ENCODE results near the gene RAB15.
A peak's percentile ranks its signal among the peaks of the same experiment; 100 is the strongest.

Gene RAB15

GRCh38 chr14:64929014-64929359 is 43.1 kb downstream of the RAB15 start:
- H3K27ac ChIP-seq (ENCODE audit: insufficient read depth, low read length, poor library complexity, severe bottlenecking) = peak overlapping the region; percentile 33
- no peaks in the 10 kb centered on the region for H3K9me3 ChIP-seq (ENCODE audit: control insufficient read depth, low read length)
- peak overlapping the region; percentile 9 for H3K4me3 ChIP-seq (ENCODE audit: insufficient read depth, low read depth, low read length, poor library complexity, severe bottlenecking)
- no peaks in the 10 kb centered on the region for H3K27me3 ChIP-seq (replicated peaks; ENCODE audit: control insufficient read depth, insufficient read depth, low read length, poor library complexity, severe bottlenecking)
- no peak for DNase-seq
- H3K36me3 ChIP-seq (ENCODE audit: control insufficient read depth, insufficient read depth, low read length) = peaks cover 75% of the 10 kb centered on the region
- H3K4me1 ChIP-seq (ENCODE audit: control insufficient read depth, insufficient read depth, low read length, poor library complexity, severe bottlenecking) = peaks cover 18% of the 10 kb centered on the region

DNA sequence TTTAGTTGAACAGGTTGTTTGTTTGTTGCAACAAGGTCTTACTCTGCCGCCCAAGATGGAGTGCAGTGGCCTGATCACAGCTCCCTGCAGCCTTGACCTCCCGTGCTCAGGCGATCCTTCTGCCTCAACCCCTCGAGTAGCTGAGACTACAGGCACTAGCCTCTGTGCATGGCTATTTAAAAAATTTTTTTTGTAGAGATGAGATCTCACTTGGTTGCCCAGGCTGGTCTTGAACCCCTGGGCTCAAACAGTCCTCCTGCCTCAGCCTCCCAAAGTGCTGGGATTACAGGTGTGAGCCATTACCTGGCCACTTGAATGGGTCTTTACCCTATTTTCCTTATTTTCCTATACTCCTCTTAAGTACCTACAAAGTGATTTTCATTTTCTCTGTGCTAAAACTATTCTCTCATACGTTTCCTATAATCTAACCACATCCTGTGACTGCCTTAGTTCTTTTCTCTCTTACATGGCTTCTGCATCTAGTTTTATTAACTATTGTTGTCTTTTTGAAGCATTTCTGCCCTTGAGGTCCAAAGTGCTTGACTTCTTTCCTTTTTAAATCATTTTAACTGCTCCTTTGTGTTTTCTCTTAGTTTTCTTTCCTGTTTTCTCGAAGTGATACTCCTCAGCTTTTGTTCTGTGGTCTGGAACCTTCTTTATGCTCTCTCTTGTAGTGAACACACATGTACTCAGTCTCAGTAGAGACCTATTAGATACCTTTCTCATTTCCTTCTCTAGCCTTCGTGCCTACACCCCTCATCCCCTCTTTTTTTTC is 43.7 kb downstream of the RAB15 start:
- Histone ChIP-seq H3K9me3 (ENCODE audit: control insufficient read depth, low read length) (no peaks in the 10 kb centered on the region), H3K27me3 (replicated peaks; ENCODE audit: control insufficient read depth, insufficient read depth, low read length, poor library complexity, severe bottlenecking) (no peaks in the 10 kb centered on the region), H3K4me1 (ENCODE audit: control insufficient read depth, insufficient read depth, low read length, poor library complexity, severe bottlenecking) (peaks cover 18% of the 10 kb centered on the region), H3K36me3 (ENCODE audit: control insufficient read depth, insufficient read depth, low read length) (peaks cover 72% of the 10 kb centered on the region), H3K4me3 (ENCODE audit: insufficient read depth, low read depth, low read length, poor library complexity, severe bottlenecking) (peak overlapping the region; percentile 9), H3K27ac (ENCODE audit: insufficient read depth, low read length, poor library complexity, severe bottlenecking) (peak overlapping the region; percentile 33)
- DNase-seq = no peak

DNA sequence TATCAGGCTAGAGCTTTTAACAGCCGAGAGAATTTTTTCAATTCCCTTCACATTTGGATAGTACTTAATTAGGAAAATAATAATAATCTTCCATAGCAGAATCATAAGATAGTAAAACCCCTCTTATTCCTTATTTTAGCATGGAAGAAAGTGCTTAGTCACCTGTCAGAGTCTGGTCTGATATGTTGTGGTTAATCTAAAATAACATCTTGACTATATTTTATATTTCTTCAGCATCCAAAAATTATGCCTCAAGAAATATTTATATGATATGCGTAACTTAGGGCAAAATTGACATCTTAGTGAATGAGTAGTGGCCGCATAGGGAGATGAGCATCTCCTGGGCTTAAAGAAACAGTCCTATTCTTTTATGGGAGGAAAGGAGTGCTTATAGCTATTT is 45.1 kb downstream of the RAB15 start:
- Histone ChIP-seq H3K27me3 (replicated peaks; ENCODE audit: control insufficient read depth, insufficient read depth, low read length, poor library complexity, severe bottlenecking) (no peaks in the 10 kb centered on the region), H3K4me3 (ENCODE audit: insufficient read depth, low read depth, low read length, poor library complexity, severe bottlenecking) (no peak overlapping the region), H3K27ac (ENCODE audit: insufficient read depth, low read length, poor library complexity, severe bottlenecking) (no peak overlapping the region), H3K9me3 (ENCODE audit: control insufficient read depth, low read length) (no peaks in the 10 kb centered on the region), H3K36me3 (ENCODE audit: control insufficient read depth, insufficient read depth, low read length) (peaks cover 58% of the 10 kb centered on the region), H3K4me1 (ENCODE audit: control insufficient read depth, insufficient read depth, low read length, poor library complexity, severe bottlenecking) (peaks cover 18% of the 10 kb centered on the region)
- no peak for DNase-seq

DNA sequence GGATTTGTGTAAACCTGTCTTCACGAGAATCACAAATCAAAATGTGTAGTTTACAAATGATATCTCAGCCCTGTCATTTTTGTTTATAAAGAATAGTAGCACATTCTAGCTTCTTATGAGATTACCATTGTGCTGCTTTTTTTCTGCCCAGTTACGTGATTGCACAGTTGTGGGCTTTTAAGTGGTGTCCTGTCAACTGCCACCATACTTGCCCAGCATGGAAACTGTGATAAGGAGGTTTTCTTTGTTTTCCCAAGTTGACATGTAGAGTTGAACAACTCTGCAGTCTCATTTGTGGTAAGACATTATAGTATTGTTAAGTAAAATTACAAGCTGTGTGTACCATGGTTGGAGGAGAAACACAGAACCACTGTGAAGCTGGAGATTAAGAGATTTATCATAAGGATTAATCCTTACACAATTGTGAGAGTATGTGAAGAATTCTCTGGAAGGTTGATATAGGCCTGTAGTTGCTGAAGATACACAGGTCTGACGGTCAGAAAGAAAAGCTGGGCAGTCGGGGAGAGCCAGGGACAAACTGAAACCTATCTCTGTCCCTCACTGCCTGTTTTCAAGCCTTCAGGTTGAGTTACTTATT is 45.6 kb downstream of the RAB15 start:
- H3K36me3 ChIP-seq (ENCODE audit: control insufficient read depth, insufficient read depth, low read length) = peaks cover 53% of the 10 kb centered on the region
- DNase-seq = no peak
- no peak overlapping the region for H3K4me3 ChIP-seq (ENCODE audit: insufficient read depth, low read depth, low read length, poor library complexity, severe bottlenecking)
- H3K27ac ChIP-seq (ENCODE audit: insufficient read depth, low read length, poor library complexity, severe bottlenecking) = no peak overlapping the region
- no peaks in the 10 kb centered on the region for H3K27me3 ChIP-seq (replicated peaks; ENCODE audit: control insufficient read depth, insufficient read depth, low read length, poor library complexity, severe bottlenecking)
- H3K9me3 ChIP-seq (ENCODE audit: control insufficient read depth, low read length) = no peaks in the 10 kb centered on the region
- peaks cover 18% of the 10 kb centered on the region for H3K4me1 ChIP-seq (ENCODE audit: control insufficient read depth, insufficient read depth, low read length, poor library complexity, severe bottlenecking)

- Histone ChIP-seq H3K27ac (ENCODE audit: insufficient read depth, low read length, poor library complexity, severe bottlenecking) (no peak overlapping the region), H3K27me3 (replicated peaks; ENCODE audit: control insufficient read depth, insufficient read depth, low read length, poor library complexity, severe bottlenecking) (no peaks in the 10 kb centered on the region), H3K4me1 (ENCODE audit: control insufficient read depth, insufficient read depth, low read length, poor library complexity, severe bottlenecking) (peaks cover 2% of the 10 kb centered on the region), H3K36me3 (ENCODE audit: control insufficient read depth, insufficient read depth, low read length) (peaks cover 36% of the 10 kb centered on the region), H3K9me3 (ENCODE audit: control insufficient read depth, low read length) (no peaks in the 10 kb centered on the region), H3K4me3 (ENCODE audit: insufficient read depth, low read depth, low read length, poor library complexity, severe bottlenecking) (no peak overlapping the region)
- DNase-seq = no peak
These were observed 49.1 kb downstream of the RAB15 start for GRCh38 chr14:64923015-64923414.

DNA sequence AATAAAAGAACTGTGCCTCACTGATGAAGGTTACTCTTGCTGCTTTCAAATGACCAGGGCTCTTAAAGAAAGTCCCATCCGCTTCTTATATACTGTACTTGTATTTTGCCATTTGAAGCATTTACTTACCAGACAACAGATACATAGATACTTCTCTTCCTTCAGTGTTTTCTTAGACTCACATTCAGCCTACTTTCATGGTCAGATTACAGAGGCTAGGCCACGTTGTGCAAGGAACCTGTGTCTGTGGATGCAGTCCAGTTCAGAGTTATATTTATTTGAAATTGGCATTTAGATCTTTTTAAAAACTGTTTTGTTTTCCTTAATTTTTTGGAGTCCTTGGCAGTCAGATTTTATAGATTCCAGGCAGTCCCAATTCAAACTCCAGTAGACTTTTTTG is 51.7 kb downstream of the RAB15 start:
- H3K27ac ChIP-seq (ENCODE audit: insufficient read depth, low read length, poor library complexity, severe bottlenecking) = no peak overlapping the region
- peaks cover 6% of the 10 kb centered on the region for H3K4me1 ChIP-seq (ENCODE audit: control insufficient read depth, insufficient read depth, low read length, poor library complexity, severe bottlenecking)
- no peaks in the 10 kb centered on the region for H3K27me3 ChIP-seq (replicated peaks; ENCODE audit: control insufficient read depth, insufficient read depth, low read length, poor library complexity, severe bottlenecking)
- H3K36me3 ChIP-seq (ENCODE audit: control insufficient read depth, insufficient read depth, low read length) = peaks cover 17% of the 10 kb centered on the region
- no peaks in the 10 kb centered on the region for H3K9me3 ChIP-seq (ENCODE audit: control insufficient read depth, low read length)
- no peak for DNase-seq
- H3K4me3 ChIP-seq (ENCODE audit: insufficient read depth, low read depth, low read length, poor library complexity, severe bottlenecking) = no peak overlapping the region

DNA sequence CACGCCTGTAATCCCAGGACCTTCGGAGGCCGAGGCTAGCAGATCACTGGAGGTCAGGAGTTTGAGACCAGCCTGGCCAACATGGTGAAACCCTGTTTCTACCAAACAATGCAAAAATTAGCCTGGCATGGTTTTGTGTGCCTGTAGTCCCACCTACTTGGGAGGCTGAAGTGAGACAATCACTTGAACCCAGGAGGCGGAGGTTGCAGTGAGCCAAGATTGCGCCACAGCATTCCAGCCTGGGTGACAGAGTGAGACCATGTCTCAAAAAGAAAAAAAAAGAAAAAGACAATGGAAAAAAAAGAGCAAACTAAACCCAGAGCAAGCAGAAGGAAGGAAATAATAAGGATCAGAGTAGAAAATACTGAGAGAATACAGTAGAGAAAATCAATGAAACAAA is 52.5 kb downstream of the RAB15 start:
- H3K4me1 ChIP-seq (ENCODE audit: control insufficient read depth, insufficient read depth, low read length, poor library complexity, severe bottlenecking) = peaks cover 14% of the 10 kb centered on the region
- H3K9me3 ChIP-seq (ENCODE audit: control insufficient read depth, low read length) = no peaks in the 10 kb centered on the region
- H3K36me3 ChIP-seq (ENCODE audit: control insufficient read depth, insufficient read depth, low read length) = peaks cover 9% of the 10 kb centered on the region
- H3K27me3 ChIP-seq (replicated peaks; ENCODE audit: control insufficient read depth, insufficient read depth, low read length, poor library complexity, severe bottlenecking) = no peaks in the 10 kb centered on the region
- DNase-seq = no peak
- no peak overlapping the region for H3K4me3 ChIP-seq (ENCODE audit: insufficient read depth, low read depth, low read length, poor library complexity, severe bottlenecking)
- H3K27ac ChIP-seq (ENCODE audit: insufficient read depth, low read length, poor library complexity, severe bottlenecking) = no peak overlapping the region

GRCh38 chr14:64919215-64919614 is 52.9 kb downstream of the RAB15 start:
- Histone ChIP-seq H3K4me1 (ENCODE audit: control insufficient read depth, insufficient read depth, low read length, poor library complexity, severe bottlenecking) (peaks cover 14% of the 10 kb centered on the region), H3K27ac (ENCODE audit: insufficient read depth, low read length, poor library complexity, severe bottlenecking) (no peak overlapping the region), H3K36me3 (ENCODE audit: control insufficient read depth, insufficient read depth, low read length) (peaks cover 8% of the 10 kb centered on the region), H3K4me3 (ENCODE audit: insufficient read depth, low read depth, low read length, poor library complexity, severe bottlenecking) (no peak overlapping the region), H3K27me3 (replicated peaks; ENCODE audit: control insufficient read depth, insufficient read depth, low read length, poor library complexity, severe bottlenecking) (no peaks in the 10 kb centered on the region), H3K9me3 (ENCODE audit: control insufficient read depth, low read length) (no peaks in the 10 kb centered on the region)
- DNase-seq = no peak

- Histone ChIP-seq H3K4me1 (ENCODE audit: control insufficient read depth, insufficient read depth, low read length, poor library complexity, severe bottlenecking) (peaks cover 14% of the 10 kb centered on the region), H3K4me3 (ENCODE audit: insufficient read depth, low read depth, low read length, poor library complexity, severe bottlenecking) (no peak overlapping the region), H3K27ac (ENCODE audit: insufficient read depth, low read length, poor library complexity, severe bottlenecking) (no peak overlapping the region), H3K27me3 (replicated peaks; ENCODE audit: control insufficient read depth, insufficient read depth, low read length, poor library complexity, severe bottlenecking) (no peaks in the 10 kb centered on the region), H3K9me3 (ENCODE audit: control insufficient read depth, low read length) (no peaks in the 10 kb centered on the region), H3K36me3 (ENCODE audit: control insufficient read depth, insufficient read depth, low read length) (peaks cover 3% of the 10 kb centered on the region)
- no peak for DNase-seq
These were observed 53.9 kb downstream of the RAB15 start for GRCh38 chr14:64918216-64918615.

GRCh38 chr14:64915797-64916196 is 56.3 kb downstream of the RAB15 start:
- no peak for DNase-seq
- Histone ChIP-seq H3K9me3 (ENCODE audit: control insufficient read depth, low read length) (no peaks in the 10 kb centered on the region), H3K36me3 (ENCODE audit: control insufficient read depth, insufficient read depth, low read length) (peaks cover 3% of the 10 kb centered on the region), H3K27me3 (replicated peaks; ENCODE audit: control insufficient read depth, insufficient read depth, low read length, poor library complexity, severe bottlenecking) (no peaks in the 10 kb centered on the region), H3K4me1 (ENCODE audit: control insufficient read depth, insufficient read depth, low read length, poor library complexity, severe bottlenecking) (peaks cover 14% of the 10 kb centered on the region), H3K27ac (ENCODE audit: insufficient read depth, low read length, poor library complexity, severe bottlenecking) (peak overlapping the region; percentile 100), H3K4me3 (ENCODE audit: insufficient read depth, low read depth, low read length, poor library complexity, severe bottlenecking) (no peak overlapping the region)
